Measurements from ENCODE around the gene NACC1. TPM values are rescaled to one million over a fixed set of nuclear protein-coding genes. Genes with fewer than 3 reads are reported as not detected.
"Not testable (repeated sequence)": the region's sequence is repeated elsewhere in the genome, so short reads cannot be mapped to it uniquely, and the experiment has no call there.

Gene NACC1
- total RNA-seq, 1 experiment from 2014 or later: 126 TPM

DNA sequence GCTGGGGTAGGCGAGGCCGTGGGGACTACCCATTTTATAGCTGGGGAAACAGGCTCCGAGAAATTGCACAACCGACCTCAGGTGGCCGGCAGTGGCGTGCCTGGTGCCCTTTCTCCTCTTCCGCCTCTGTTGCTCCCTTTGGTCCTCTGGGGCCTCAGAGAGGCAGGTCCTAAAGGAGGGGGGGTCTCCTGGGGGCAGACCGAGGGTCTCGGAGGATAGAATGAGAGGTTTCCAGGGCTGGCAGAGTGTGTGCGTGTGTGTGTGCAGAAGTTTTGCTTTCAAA lies 20.8 kb downstream of the NACC1 start:
- H3K9me3 ChIP-seq (ENCODE audit: low read depth, low read length, poor library complexity, severe bottlenecking): no peaks in the 10 kb centered on the region
- peak overlapping the region; percentile 57 for H3K27ac ChIP-seq (ENCODE audit: low read depth, low read length, poor library complexity, severe bottlenecking)
- BruUV-seq (replicated peaks): no TSS peak
- TF ChIP-seq, protein P1, sequence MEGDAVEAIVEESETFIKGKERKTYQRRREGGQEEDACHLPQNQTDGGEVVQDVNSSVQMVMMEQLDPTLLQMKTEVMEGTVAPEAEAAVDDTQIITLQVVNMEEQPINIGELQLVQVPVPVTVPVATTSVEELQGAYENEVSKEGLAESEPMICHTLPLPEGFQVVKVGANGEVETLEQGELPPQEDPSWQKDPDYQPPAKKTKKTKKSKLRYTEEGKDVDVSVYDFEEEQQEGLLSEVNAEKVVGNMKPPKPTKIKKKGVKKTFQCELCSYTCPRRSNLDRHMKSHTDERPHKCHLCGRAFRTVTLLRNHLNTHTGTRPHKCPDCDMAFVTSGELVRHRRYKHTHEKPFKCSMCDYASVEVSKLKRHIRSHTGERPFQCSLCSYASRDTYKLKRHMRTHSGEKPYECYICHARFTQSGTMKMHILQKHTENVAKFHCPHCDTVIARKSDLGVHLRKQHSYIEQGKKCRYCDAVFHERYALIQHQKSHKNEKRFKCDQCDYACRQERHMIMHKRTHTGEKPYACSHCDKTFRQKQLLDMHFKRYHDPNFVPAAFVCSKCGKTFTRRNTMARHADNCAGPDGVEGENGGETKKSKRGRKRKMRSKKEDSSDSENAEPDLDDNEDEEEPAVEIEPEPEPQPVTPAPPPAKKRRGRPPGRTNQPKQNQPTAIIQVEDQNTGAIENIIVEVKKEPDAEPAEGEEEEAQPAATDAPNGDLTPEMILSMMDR (conservative IDR thresholded peaks at IDR 0.05; ENCODE audit: low read depth, low read length): no peak
- no peak for TF ChIP-seq EZH2 (IDR thresholded peaks at IDR 0.05; ENCODE audit: borderline replicate concordance, low read depth, low read length, poor library complexity, severe bottlenecking)
- intact Hi-C loops (cut with micrococcal nuclease; ENCODE audit: unreplicated experiment): no loop called here
- no peak for DNase-seq (ENCODE audit: low spot score)
- no peaks in the 10 kb centered on the region for H3K27me3 ChIP-seq (replicated peaks; ENCODE audit: insufficient read depth, low read depth, low read length, poor library complexity)
- no peak overlapping the region for H3K4me3 ChIP-seq (ENCODE audit: low read depth, low read length, poor library complexity, severe bottlenecking)
- CTCF ChIA-PET: no interaction called here
- peaks cover 50% of the 10 kb centered on the region for H3K36me3 ChIP-seq (ENCODE audit: insufficient read depth, low read length, poor library complexity, severe bottlenecking)
- no peaks in the 10 kb centered on the region for H3K4me1 ChIP-seq (ENCODE audit: insufficient read depth, low read length, poor library complexity, severe bottlenecking)
- POLR2A ChIA-PET (ENCODE audit: low non-redundant PET): no interaction called here

DNA sequence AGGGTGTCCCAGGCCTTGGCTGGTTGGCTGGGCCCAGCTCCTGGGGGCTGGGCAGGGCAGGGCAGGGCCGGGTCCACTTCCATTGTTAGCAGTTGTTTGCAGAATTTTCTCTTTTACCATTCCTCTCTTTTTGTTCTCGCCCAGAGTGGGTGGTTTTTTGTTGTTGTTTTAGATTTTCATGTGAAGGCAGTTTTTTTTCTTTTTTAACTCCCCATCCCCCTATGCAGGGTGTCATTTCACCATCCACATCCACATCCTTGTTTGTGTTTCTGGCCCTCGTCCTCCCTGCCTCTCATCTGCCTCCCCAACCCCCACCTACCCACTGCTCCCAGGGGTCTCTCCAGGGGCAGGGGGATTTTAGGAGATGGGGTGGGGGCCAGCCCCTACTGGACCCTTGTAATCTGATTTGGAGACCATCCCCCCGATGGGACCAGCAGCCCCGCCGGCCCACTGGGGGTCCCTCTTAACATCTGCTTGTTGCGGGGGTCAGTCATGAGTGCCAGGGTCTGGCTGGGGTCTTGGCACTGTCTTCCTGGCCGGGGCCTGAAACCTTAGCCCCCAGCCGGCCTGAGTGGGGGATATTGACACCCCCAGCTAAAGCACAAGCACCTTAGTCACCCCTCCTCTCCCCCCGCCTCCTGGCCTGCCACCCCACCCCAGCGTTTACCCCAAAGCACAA lies 21.7 kb downstream of the NACC1 start:
- POLR2A ChIA-PET (ENCODE audit: low non-redundant PET): no interaction called here
- BruUV-seq (replicated peaks): TSS peak; percentile 31
- Histone ChIP-seq H3K9me3 (ENCODE audit: low read depth, low read length, poor library complexity, severe bottlenecking) (no peaks in the 10 kb centered on the region), H3K4me1 (ENCODE audit: insufficient read depth, low read length, poor library complexity, severe bottlenecking) (no peaks in the 10 kb centered on the region), H3K4me3 (ENCODE audit: low read depth, low read length, poor library complexity, severe bottlenecking) (no peak overlapping the region), H3K27me3 (replicated peaks; ENCODE audit: insufficient read depth, low read depth, low read length, poor library complexity) (no peaks in the 10 kb centered on the region), H3K36me3 (ENCODE audit: insufficient read depth, low read length, poor library complexity, severe bottlenecking) (peaks cover 50% of the 10 kb centered on the region), H3K27ac (ENCODE audit: low read depth, low read length, poor library complexity, severe bottlenecking) (no peak overlapping the region)
- CTCF ChIA-PET: no interaction called here
- intact Hi-C loops (cut with micrococcal nuclease; ENCODE audit: unreplicated experiment): no loop called here
- no peak for DNase-seq (ENCODE audit: low spot score)
- TF ChIP-seq, protein P1 (conservative IDR thresholded peaks at IDR 0.05; ENCODE audit: low read depth, low read length): no peak
- TF ChIP-seq EZH2 (IDR thresholded peaks at IDR 0.05; ENCODE audit: borderline replicate concordance, low read depth, low read length, poor library complexity, severe bottlenecking): no peak

DNA sequence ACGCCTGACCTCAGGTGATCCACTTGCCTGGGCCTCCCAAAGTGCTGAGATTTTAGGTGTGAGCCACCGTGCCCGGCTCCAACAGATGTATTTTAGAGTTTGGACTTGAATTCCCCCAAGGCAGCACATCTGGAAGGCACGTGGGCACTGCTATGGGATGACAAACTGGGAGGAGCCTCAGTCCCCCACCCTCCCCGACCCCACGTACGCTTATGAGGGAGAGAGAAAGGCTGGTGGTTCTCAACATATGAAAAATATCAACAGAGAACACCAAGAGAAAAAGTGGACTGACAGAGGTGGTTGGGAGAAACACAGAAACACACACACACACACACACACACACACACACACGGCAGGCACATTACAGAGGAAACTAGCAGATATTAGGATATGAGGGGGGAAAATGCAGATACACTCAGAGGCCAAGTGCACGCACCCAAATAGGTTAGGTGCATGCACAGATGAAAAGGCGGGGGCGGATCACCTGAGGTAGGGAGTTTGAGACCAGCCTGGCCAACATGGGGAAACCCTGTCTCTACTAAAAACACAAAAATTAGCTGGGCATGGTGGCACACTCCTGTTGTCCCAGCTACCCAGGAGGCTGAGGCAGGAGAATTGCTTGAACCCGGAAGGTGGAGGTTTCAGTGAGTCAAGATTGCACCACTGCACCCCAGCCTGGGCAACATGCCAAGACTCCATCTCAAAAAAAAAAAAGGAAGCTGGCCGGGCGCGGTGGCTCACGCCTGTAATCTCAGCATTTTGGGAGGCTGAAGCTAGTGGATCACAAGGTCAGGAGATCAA lies 28.9 kb downstream of the NACC1 start:
- TF ChIP-seq, protein P1 (conservative IDR thresholded peaks at IDR 0.05; ENCODE audit: low read depth, low read length): no peak
- TF ChIP-seq EZH2 (IDR thresholded peaks at IDR 0.05; ENCODE audit: borderline replicate concordance, low read depth, low read length, poor library complexity, severe bottlenecking): no peak
- H3K4me1 ChIP-seq (ENCODE audit: insufficient read depth, low read length, poor library complexity, severe bottlenecking): peaks cover 3% of the 10 kb centered on the region
- H3K9me3 ChIP-seq (ENCODE audit: low read depth, low read length, poor library complexity, severe bottlenecking): no peaks in the 10 kb centered on the region
- no peaks in the 10 kb centered on the region for H3K27me3 ChIP-seq (replicated peaks; ENCODE audit: insufficient read depth, low read depth, low read length, poor library complexity)
- intact Hi-C loops (cut with micrococcal nuclease; ENCODE audit: unreplicated experiment): no loop called here
- ChIA-PET POLR2A (ENCODE audit: low non-redundant PET) (no interaction called here), CTCF (no interaction called here)
- no peak overlapping the region for H3K4me3 ChIP-seq (ENCODE audit: low read depth, low read length, poor library complexity, severe bottlenecking)
- peak; percentile 36 for DNase-seq (ENCODE audit: low spot score)
- H3K27ac ChIP-seq (ENCODE audit: low read depth, low read length, poor library complexity, severe bottlenecking): no peak overlapping the region
- H3K36me3 ChIP-seq (ENCODE audit: insufficient read depth, low read length, poor library complexity, severe bottlenecking): peaks cover 11% of the 10 kb centered on the region
- no TSS peak for BruUV-seq (replicated peaks)

DNA sequence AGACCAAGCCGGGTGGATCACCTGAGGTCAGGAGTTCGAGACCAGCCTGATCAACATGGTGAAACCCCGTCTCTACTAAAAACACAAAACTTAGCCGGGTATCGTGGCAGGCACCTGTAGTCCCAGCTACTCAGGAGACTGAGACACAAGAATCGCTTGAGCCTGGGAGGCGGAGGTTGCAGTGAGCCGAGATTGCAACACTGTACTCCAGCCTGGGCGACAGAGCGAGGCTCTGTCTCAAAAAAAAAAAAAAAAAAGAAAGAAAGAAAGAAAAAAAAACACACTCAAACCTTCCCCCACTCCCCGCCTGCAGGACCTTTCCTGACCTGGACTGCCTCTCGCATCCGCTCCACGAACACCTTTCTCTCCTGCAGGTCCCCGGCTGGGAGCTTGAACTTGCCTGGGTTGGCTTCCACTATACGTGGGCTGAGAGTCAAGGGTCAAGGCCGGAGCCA lies 31.1 kb downstream of the NACC1 start:
- intact Hi-C loops (cut with micrococcal nuclease; ENCODE audit: unreplicated experiment); DNase-seq (ENCODE audit: low spot score); BruUV-seq (replicated peaks); H3K27me3 ChIP-seq (replicated peaks; ENCODE audit: insufficient read depth, low read depth, low read length, poor library complexity); H3K4me1 ChIP-seq (ENCODE audit: insufficient read depth, low read length, poor library complexity, severe bottlenecking); POLR2A ChIA-PET (ENCODE audit: low non-redundant PET); H3K9me3 ChIP-seq (ENCODE audit: low read depth, low read length, poor library complexity, severe bottlenecking): not testable (repeated sequence)
- Histone ChIP-seq H3K4me3 (ENCODE audit: low read depth, low read length, poor library complexity, severe bottlenecking) (peak overlapping the region; percentile 72), H3K36me3 (ENCODE audit: insufficient read depth, low read length, poor library complexity, severe bottlenecking) (peaks cover 15% of the 10 kb centered on the region), H3K27ac (ENCODE audit: low read depth, low read length, poor library complexity, severe bottlenecking) (peak overlapping the region; percentile 98)
- CTCF ChIA-PET: interaction anchor here (0.6 to 1.1 kb wide), 2 partner anchors 29 to 31 kb away, joined by 3 read pairs; no protein-coding TSS in a partner anchor

Data from A673 (cell line).